Keratinocyte (primary cell): ENCODE data around the gene ZPLD1. TPM values are rescaled to one million over a fixed set of nuclear protein-coding genes. Genes with fewer than 3 reads are reported as not detected.
A peak's percentile ranks its signal among the peaks of the same experiment; 100 is the strongest.

ENCODE experiments used
- DNase-seq: peaks from one replicate; pipeline ENCODE4 v3.0.0-alpha.2; 2011; ENCODE audit warnings: low read depth, missing footprints, low spot score
- FAIRE-seq: peaks from 2 replicates; lab custom pipeline; 2011; peaks lifted over from hg19 to GRCh38; lab: Jason Lieb, UNC
- H2AFZ ChIP-seq: 2 replicates; pipeline ENCODE4 v1.6.0; 2012; ENCODE audit warnings: low read length, control low read depth, inconsistent platforms; ENCODE audit not compliant: control insufficient read depth
- H3K27ac ChIP-seq: 2 replicates; pipeline ENCODE4 v1.5.1; 2011; ENCODE audit warnings: low read length; ENCODE audit not compliant: control insufficient read depth, insufficient read depth
- H3K27me3 ChIP-seq: 3 replicates; pipeline ENCODE4 v1.6.0; 2011; ENCODE audit warnings: low read length; ENCODE audit not compliant: control insufficient read depth, insufficient read depth; ENCODE audit errors: extremely low read depth
- H3K36me3 ChIP-seq, 2 experiments: 2 replicates in 1 of 2; 3 replicates in 1 of 2; pipeline ENCODE4 v1.5.1; 2011; ENCODE audit warnings: low read length in 2 of 2, mild to moderate bottlenecking in 1 of 2; ENCODE audit not compliant: control insufficient read depth in 2 of 2, insufficient read depth in 2 of 2; ENCODE audit errors: extremely low read depth in 1 of 2
- H3K4me1 ChIP-seq: 3 replicates; pipeline ENCODE4 v1.5.1; 2011; ENCODE audit warnings: low read length; ENCODE audit not compliant: control insufficient read depth, insufficient read depth; ENCODE audit errors: extremely low read depth
- H3K4me2 ChIP-seq: 3 replicates; pipeline ENCODE4 v1.6.0; 2011; ENCODE audit warnings: low read depth, low read length; ENCODE audit not compliant: control insufficient read depth, insufficient read depth; ENCODE audit errors: extremely low read depth
- H3K4me3 ChIP-seq, 3 experiments: fragments of 200-600 bp in 1 of 3; sonication (generic) in 1 of 3; 2 replicates in 2 of 3; 3 replicates in 1 of 3; pipeline ENCODE4 v1.5.1; 2011 to 2016; ENCODE audit warnings: low read length in 3 of 3, mild to moderate bottlenecking in 3 of 3, control low read depth in 2 of 3, inconsistent platforms in 1 of 3, low read depth in 1 of 3, mixed read lengths in 1 of 3, mixed run types in 1 of 3, moderate library complexity in 1 of 3; ENCODE audit not compliant: control insufficient read depth in 2 of 3, insufficient read depth in 2 of 3; ENCODE audit errors: extremely low read depth in 1 of 3
- H3K79me2 ChIP-seq: 2 replicates; pipeline ENCODE4 v1.6.0; 2012; ENCODE audit warnings: low read length; ENCODE audit not compliant: control insufficient read depth, insufficient read depth
- H3K9ac ChIP-seq: 3 replicates; pipeline ENCODE4 v1.6.0; 2011; ENCODE audit warnings: low read length; ENCODE audit not compliant: control insufficient read depth, insufficient read depth; ENCODE audit errors: extremely low read depth
- H3K9me1 ChIP-seq: 3 replicates; pipeline ENCODE4 v1.6.0; 2011; ENCODE audit warnings: low read length; ENCODE audit not compliant: control insufficient read depth, insufficient read depth; ENCODE audit errors: extremely low read depth
- H3K9me3 ChIP-seq: 2 replicates; pipeline ENCODE4 v1.5.1; 2012; ENCODE audit warnings: low read depth, low read length; ENCODE audit not compliant: control insufficient read depth
- H4K20me1 ChIP-seq: 3 replicates; pipeline ENCODE4 v1.6.0; 2011; ENCODE audit warnings: low read length; ENCODE audit not compliant: control insufficient read depth, insufficient read depth; ENCODE audit errors: extremely low read depth
- CTCF ChIP-seq, 3 experiments: IDR thresholded peaks in 1 of 3; conservative IDR thresholded peaks in 1 of 3; optimal IDR thresholded peaks in 1 of 3; 2 replicates in 2 of 3; 3 replicates in 1 of 3; pipeline versions ENCODE3 to v1.5.1; 2011; ENCODE audit warnings: low read length in 3 of 3, mild to moderate bottlenecking in 3 of 3, moderate library complexity in 2 of 3, control low read depth in 1 of 3, inconsistent platforms in 1 of 3; ENCODE audit not compliant: insufficient read depth in 2 of 3; ENCODE audit errors: extremely low read depth in 1 of 3
- EZH2 ChIP-seq: IDR thresholded peaks from one replicate; pipeline ENCODE4 v1.6.1; 2012; ENCODE audit warnings: inconsistent platforms, mild to moderate bottlenecking, low read length, moderate library complexity
- dilution Hi-C: fragments of 300-500 bp; cut with MboI; formaldehyde crosslinking; loops from one replicate; pipeline ENCODE4 v1.7.0; 2020; ENCODE audit warnings: low sequenced_read_pairs; ENCODE audit not compliant: extremely low pct_ligation_motif_present
- polyA plus RNA-seq, 5 experiments: library from polyadenylated mRNA; depleted of rRNA in 3 of 5; stranded (reverse) in 3 of 5; stranded (forward) in 1 of 5; unstranded in 1 of 5; fragments of >200 nt; gene quantifications; 1 replicate in 1 of 5; 2 replicates in 3 of 5; 3 replicates in 1 of 5; pipeline versions ENCODE4 v1.2.1 to v1.2.3, GENCODE V29; 2011 to 2012; ENCODE audit warnings: missing spikeins in 2 of 5, low read depth in 1 of 5, low replicate concordance in 1 of 5

The ZPLD1 gene
- polyA plus RNA-seq, 1 donor (not counting 4 experiments of a cell fraction or from before 2014, with no cell fraction given), result 2.1 TPM

GRCh38 chr3:102394517-102394916, 40.3 kb upstream of the ZPLD1 start:
- FAIRE-seq, result peak; percentile 36
- Histone ChIP-seq H3K4me1 (peaks cover 3% of the 10 kb centered on the region), H3K4me2 (no peak overlapping the region), H3K79me2 (no peaks in the 10 kb centered on the region), H3K36me3 (no peaks in the 10 kb centered on the region), H4K20me1 (no peaks in the 10 kb centered on the region), H3K27ac (no peak overlapping the region), H3K9ac (no peak overlapping the region), H3K4me3 (no peak overlapping the region), H3K9me1 (no peaks in the 10 kb centered on the region), H2AFZ (no peak overlapping the region), H3K9me3 (no peaks in the 10 kb centered on the region), H3K27me3 (no peaks in the 10 kb centered on the region)
- no peak for TF ChIP-seq EZH2
- TF ChIP-seq CTCF (optimal IDR thresholded peaks at IDR 0.05 in 1 of 3, IDR thresholded peaks at IDR 0.05 in 1 of 3, conservative IDR thresholded peaks at IDR 0.05 in 1 of 3; ENCODE audit: extremely low read depth in 1 of 3, insufficient read depth in 2 of 3, low read length in 3 of 3), result no peak
- dilution Hi-C loops, result no loop called here
- DNase-seq, result no peak

GRCh38 chr3:102398176-102398575, 36.6 kb upstream of the ZPLD1 start:
- no peak for FAIRE-seq
- dilution Hi-C loops, result no loop called here
- no peaks in the 10 kb centered on the region for H4K20me1 ChIP-seq
- peaks cover 24% of the 10 kb centered on the region for H3K4me1 ChIP-seq
- H3K27ac ChIP-seq, result no peak overlapping the region
- no peaks in the 10 kb centered on the region for H3K9me1 ChIP-seq
- no peak overlapping the region for H3K4me2 ChIP-seq
- DNase-seq, result no peak
- no peak overlapping the region for H3K9ac ChIP-seq
- no peaks in the 10 kb centered on the region for H3K9me3 ChIP-seq
- H2AFZ ChIP-seq, result no peak overlapping the region
- TF ChIP-seq EZH2, result no peak
- H3K4me3 ChIP-seq, result no peak overlapping the region
- no peaks in the 10 kb centered on the region for H3K36me3 ChIP-seq
- H3K79me2 ChIP-seq, result no peaks in the 10 kb centered on the region
- no peaks in the 10 kb centered on the region for H3K27me3 ChIP-seq

GRCh38 chr3:102398666-102399065, 36.1 kb upstream of the ZPLD1 start:
- H3K9me1 ChIP-seq, result no peaks in the 10 kb centered on the region
- DNase-seq (no peak), FAIRE-seq (no peak)

More at GRCh38 chr3:102398666-102399065, 36.1 kb upstream of the ZPLD1 start:
- no peak overlapping the region for H3K27ac ChIP-seq
- no peak overlapping the region for H3K4me3 ChIP-seq
- H3K79me2 ChIP-seq, result no peaks in the 10 kb centered on the region
- TF ChIP-seq CTCF (optimal IDR thresholded peaks at IDR 0.05 in 1 of 3, IDR thresholded peaks at IDR 0.05 in 1 of 3, conservative IDR thresholded peaks at IDR 0.05 in 1 of 3; ENCODE audit: extremely low read depth in 1 of 3, insufficient read depth in 2 of 3, low read length in 3 of 3), result no peak
- dilution Hi-C loops, result no loop called here
- H3K4me2 ChIP-seq, result no peak overlapping the region
- no peaks in the 10 kb centered on the region for H3K27me3 ChIP-seq
- H2AFZ ChIP-seq, result no peak overlapping the region
- H4K20me1 ChIP-seq, result no peaks in the 10 kb centered on the region
- no peaks in the 10 kb centered on the region for H3K9me3 ChIP-seq
- H3K36me3 ChIP-seq, result no peaks in the 10 kb centered on the region
- peaks cover 24% of the 10 kb centered on the region for H3K4me1 ChIP-seq
- no peak overlapping the region for H3K9ac ChIP-seq
